CD4-positive, alpha-beta T cell (primary cell): ENCODE measurements around the gene OCA2. TPM values are rescaled to one million over a fixed set of nuclear protein-coding genes. Genes with fewer than 3 reads are reported as not detected.

Experiments used
- ATAC-seq: fragments of 200-7000 bp; cut with Tn5 transposase; one replicate; pipeline ENCODE4 v1.10.0; 2022; ENCODE audit warnings: mild to moderate bottlenecking; ENCODE audit not compliant: poor library complexity
- CTCF ChIA-PET: fragments of 350-600 bp; sonication (Branson Sonifier 250); formaldehyde crosslinking; loops from one replicate; lab custom pipeline; 2021; ENCODE audit warnings: antibody characterized with exemption, inconsistent platforms; lab: Charles Lee
- POLR2A ChIA-PET: fragments of 350-600 bp; sonication (Branson Sonifier 250); formaldehyde crosslinking; loops from one replicate; lab custom pipeline; 2021; ENCODE audit warnings: antibody characterized with exemption, inconsistent platforms; lab: Charles Lee
- DNase-seq, 14 experiments: peaks; one replicate each; pipeline ENCODE4 v3.0.0-alpha.2; 2013 to 2020; ENCODE audit warnings: mixed read lengths in 2 of 14
- H3K27ac ChIP-seq, 2 donors: one replicate each; pipeline versions ENCODE4 v1.5.1 to v1.7.0; 2013; ENCODE audit warnings: low read length in 2 of 2, low read depth in 1 of 2, mild to moderate bottlenecking in 1 of 2
- H3K27me3 ChIP-seq, 2 experiments: 1 replicate in 1 of 2; 2 replicates in 1 of 2; pipeline versions ENCODE4 v1.6.1 to v1.7.0; 2013; ENCODE audit warnings: low read length in 2 of 2, control low read depth in 1 of 2, mild to moderate bottlenecking in 1 of 2, moderate library complexity in 1 of 2; ENCODE audit not compliant: insufficient read depth in 2 of 2, control insufficient read depth in 1 of 2
- H3K36me3 ChIP-seq: one replicate; pipeline ENCODE4 v1.6.1; 2013; ENCODE audit warnings: low read length, control low read depth; ENCODE audit not compliant: insufficient read depth
- H3K4me1 ChIP-seq: one replicate; pipeline ENCODE4 v1.6.1; 2013; ENCODE audit warnings: low read length, control low read depth; ENCODE audit not compliant: insufficient read depth
- H3K4me3 ChIP-seq: one replicate; pipeline ENCODE4 v1.5.1; 2013; ENCODE audit warnings: mild to moderate bottlenecking, low read length, moderate library complexity
- H3K9me3 ChIP-seq, 2 experiments: 1 replicate in 1 of 2; 2 replicates in 1 of 2; pipeline versions ENCODE4 v1.6.1 to v1.7.0; 2013; ENCODE audit warnings: low read length in 2 of 2, mild to moderate bottlenecking in 2 of 2, control low read depth in 1 of 2, moderate library complexity in 1 of 2; ENCODE audit not compliant: control insufficient read depth in 1 of 2, insufficient read depth in 1 of 2
- H3K27ac Mint-ChIP-seq: one replicate; pipeline ENCODE4 v1.8.0; 2020; ENCODE audit warnings: mixed read lengths
- H3K27me3 Mint-ChIP-seq: one replicate; pipeline ENCODE4 v1.8.0; 2021; ENCODE audit warnings: mixed read lengths
- H3K36me3 Mint-ChIP-seq: one replicate; pipeline ENCODE4 v1.8.0; 2021; ENCODE audit warnings: low read depth, mixed read lengths
- H3K4me1 Mint-ChIP-seq: one replicate; pipeline ENCODE4 v1.8.0; 2021; ENCODE audit warnings: low read depth, mixed read lengths
- H3K4me3 Mint-ChIP-seq: one replicate; pipeline ENCODE4 v1.8.0; 2020; ENCODE audit warnings: mild to moderate bottlenecking, mixed read lengths
- H3K9me3 Mint-ChIP-seq: one replicate; pipeline ENCODE4 v1.8.0; 2020; ENCODE audit warnings: mixed read lengths
- CTCF ChIP-seq: fragments of 200-600 bp; IDR thresholded peaks from one replicate; pipeline ENCODE4 v1.8.0; 2022; ENCODE audit warnings: antibody characterized with exemption, mild to moderate bottlenecking
- intact Hi-C, 2 experiments: fragments of 100-400 bp; cut with DNase I in 1 of 2; cut with micrococcal nuclease in 1 of 2; formaldehyde crosslinking; loops; one replicate each; pipeline versions ENCODE4 v1.15.1 to v1.9.0; 2023 to 2025; cut with DNase I, micrococcal nuclease
- total RNA-seq, 174 experiments: library from RNA in 2 of 174; stranded (reverse) in 2 of 174; gene quantifications; one replicate each; pipeline ENCODE4 v1.2.3 and lab custom pipeline; 2021 to 2026

The OCA2 gene
- total RNA-seq, 2 experiments from 2014 or later: not detected

- no peak for TF ChIP-seq CTCF
- ChIA-PET CTCF (no interaction called here), POLR2A (no interaction called here)
- peaks cover 0 to 19% of the 10 kb centered on the region in 2 experiments for H3K9me3 ChIP-seq
- intact Hi-C loops: no loop called here
- Mint-ChIP-seq H3K9me3 (no peaks in the 10 kb centered on the region), H3K4me3 (no peak overlapping the region), H3K4me1 (no peaks in the 10 kb centered on the region), H3K36me3 (no peaks in the 10 kb centered on the region), H3K27me3 (peaks cover 11% of the 10 kb centered on the region), H3K27ac (no peak overlapping the region)
- DNase-seq: no peak
- no peak overlapping the region for H3K27ac ChIP-seq
- ATAC-seq: no peak
- H3K4me3 ChIP-seq: no peak overlapping the region
- H3K4me1 ChIP-seq: no peaks in the 10 kb centered on the region
- H3K27me3 ChIP-seq: no peaks in the 10 kb centered on the region
- no peaks in the 10 kb centered on the region for H3K36me3 ChIP-seq
Observed at GRCh38 chr15:27833178-27833577, 265.9 kb downstream of the OCA2 start.

GRCh38 chr15:27832237-27832596 is 266.9 kb downstream of the OCA2 start:
- Mint-ChIP-seq H3K27me3 (peaks cover 11% of the 10 kb centered on the region), H3K4me3 (no peak overlapping the region), H3K27ac (no peak overlapping the region), H3K4me1 (no peaks in the 10 kb centered on the region), H3K36me3 (no peaks in the 10 kb centered on the region), H3K9me3 (no peaks in the 10 kb centered on the region)
- Histone ChIP-seq H3K36me3 (no peaks in the 10 kb centered on the region), H3K4me3 (no peak overlapping the region), H3K9me3 (peaks cover 0 to 22% of the 10 kb centered on the region in 2 experiments), H3K27ac (no peak overlapping the region), H3K4me1 (no peaks in the 10 kb centered on the region), H3K27me3 (no peaks in the 10 kb centered on the region)
- intact Hi-C loops: no loop called here
- CTCF ChIA-PET: no interaction called here
- POLR2A ChIA-PET: no interaction called here
- no peak for TF ChIP-seq CTCF
- no peak for ATAC-seq
- DNase-seq: no peak

GRCh38 chr15:27831384-27832236 is 267.5 kb downstream of the OCA2 start:
- POLR2A ChIA-PET: no interaction called here
- H3K27ac Mint-ChIP-seq: no peak overlapping the region
- Histone ChIP-seq H3K4me1 (no peaks in the 10 kb centered on the region), H3K4me3 (no peak overlapping the region), H3K9me3 (peaks cover 0 to 26% of the 10 kb centered on the region in 2 experiments), H3K27me3 (no peaks in the 10 kb centered on the region), H3K27ac (no peak overlapping the region), H3K36me3 (no peaks in the 10 kb centered on the region)
- no peaks in the 10 kb centered on the region for H3K4me1 Mint-ChIP-seq
- H3K36me3 Mint-ChIP-seq: no peaks in the 10 kb centered on the region
- H3K27me3 Mint-ChIP-seq: peaks cover 11% of the 10 kb centered on the region
- no peak for TF ChIP-seq CTCF
- DNase-seq: no peak
- no peaks in the 10 kb centered on the region for H3K9me3 Mint-ChIP-seq
- H3K4me3 Mint-ChIP-seq: no peak overlapping the region
- CTCF ChIA-PET: no interaction called here
- no peak for ATAC-seq
- intact Hi-C loops: no loop called here
